Fibroblast of lung (primary cell): ENCODE data around the gene DYNLT3. TPM values are rescaled to one million over a fixed set of nuclear protein-coding genes. Genes with fewer than 3 reads are reported as not detected.

Experiments used
- DNase-seq, 2 donors: peaks; one replicate each; pipeline versions ENCODE4 v3.0.0 to v3.0.0-alpha.2; 2010; ENCODE audit warnings: low read depth in 2 of 2
- H2AFZ ChIP-seq: 2 replicates; pipeline ENCODE4 v1.5.1; 2012; ENCODE audit warnings: low read length, control low read depth, inconsistent platforms
- H3K27ac ChIP-seq: 2 replicates; pipeline ENCODE4 v1.5.1; 2011; ENCODE audit warnings: low read length, control low read depth; ENCODE audit not compliant: insufficient read depth
- H3K27me3 ChIP-seq: 2 replicates; pipeline ENCODE4 v1.5.1; 2011; ENCODE audit warnings: mild to moderate bottlenecking, low read length; ENCODE audit not compliant: control insufficient read depth, insufficient read depth
- H3K36me3 ChIP-seq: 2 replicates; pipeline ENCODE4 v1.5.1; 2011; ENCODE audit warnings: low read length; ENCODE audit not compliant: control insufficient read depth, insufficient read depth
- H3K4me1 ChIP-seq: 2 replicates; pipeline ENCODE4 v1.5.1; 2011; ENCODE audit warnings: low read length; ENCODE audit not compliant: control insufficient read depth, insufficient read depth; ENCODE audit errors: extremely low read depth
- H3K4me2 ChIP-seq: 2 replicates; pipeline ENCODE4 v1.5.1; 2011; ENCODE audit warnings: low read length, control low read depth; ENCODE audit not compliant: insufficient read depth; ENCODE audit errors: extremely low read depth
- H3K4me3 ChIP-seq, 4 experiments: fragments of 200-600 bp in 1 of 4; sonication (generic) in 1 of 4; replicated peaks in 1 of 4; 2 replicates each; pipeline ENCODE4 v1.5.1; 2011 to 2016; ENCODE audit warnings: low read length in 4 of 4, low read depth in 3 of 4, mild to moderate bottlenecking in 3 of 4, control low read depth in 2 of 4, inconsistent platforms in 1 of 4, mixed read lengths in 1 of 4; ENCODE audit not compliant: insufficient read depth in 1 of 4; ENCODE audit errors: control extremely low read depth in 1 of 4
- H3K79me2 ChIP-seq: 2 replicates; pipeline ENCODE4 v1.5.1; 2012; ENCODE audit warnings: mild to moderate bottlenecking, low read length, inconsistent platforms; ENCODE audit not compliant: control insufficient read depth, insufficient read depth
- H3K9ac ChIP-seq: 2 replicates; pipeline ENCODE4 v1.5.1; 2011; ENCODE audit warnings: mild to moderate bottlenecking, low read length, control low read depth; ENCODE audit not compliant: insufficient read depth
- H3K9me3 ChIP-seq: 2 replicates; pipeline ENCODE4 v1.5.1; 2012; ENCODE audit warnings: low read depth, low read length; ENCODE audit not compliant: control insufficient read depth, insufficient read depth
- H4K20me1 ChIP-seq: 2 replicates; pipeline ENCODE4 v1.5.1; 2011; ENCODE audit warnings: low read length; ENCODE audit not compliant: control insufficient read depth, insufficient read depth; ENCODE audit errors: extremely low read depth
- CTCF ChIP-seq, 2 donors: IDR thresholded peaks in 1 of 2; conservative IDR thresholded peaks in 1 of 2; 1 replicate in 1 of 2; 2 replicates in 1 of 2; pipeline ENCODE4 v1.5.1; 2011 to 2012; ENCODE audit warnings: low read length in 2 of 2, control low read depth in 1 of 2, inconsistent platforms in 1 of 2, low read depth in 1 of 2, mild to moderate bottlenecking in 1 of 2
- EZH2 ChIP-seq: IDR thresholded peaks from 2 replicates; pipeline ENCODE4 v1.5.1; 2012; ENCODE audit warnings: low read length, control low read depth, mild to moderate bottlenecking; ENCODE audit errors: missing control alignments
- polyA plus RNA-seq, 2 donors: library from polyadenylated mRNA; depleted of rRNA in 1 of 2; stranded (reverse) in 1 of 2; unstranded in 1 of 2; fragments of >200 nt; gene quantifications; 2 replicates each; pipeline ENCODE4 v1.2.1, GENCODE V29; 2011 to 2012; ENCODE audit warnings: missing spikeins in 1 of 2
- total RNA-seq: library from RNA; depleted of rRNA; stranded (reverse); fragments of >200 nt; gene quantifications from 2 replicates; pipeline ENCODE4 v1.2.1, GENCODE V29; 2014

DYNLT3 gene
- total and polyA plus RNA-seq, 2 donors (not counting 1 experiment from before 2014, with no cell fraction given), result 59.9 to 80.6 TPM

GRCh38 chrX:37825215-37825842, 22.0 kb downstream of the DYNLT3 start:
- Histone ChIP-seq H3K9me3 (no peaks in the 10 kb centered on the region), H3K27me3 (no peaks in the 10 kb centered on the region), H3K79me2 (no peaks in the 10 kb centered on the region), H3K9ac (no peak overlapping the region), H4K20me1 (no peaks in the 10 kb centered on the region), H3K27ac (no peak overlapping the region), H2AFZ (no peak overlapping the region), H3K4me2 (no peak overlapping the region), H3K4me3 (no peak overlapping the region), H3K4me1 (no peaks in the 10 kb centered on the region), H3K36me3 (no peaks in the 10 kb centered on the region)
- TF ChIP-seq EZH2 (no peak), CTCF (conservative IDR thresholded peaks at IDR 0.05 in 1 of 2, IDR thresholded peaks at IDR 0.05 in 1 of 2; ENCODE audit: low read depth in 1 of 2, low read length in 2 of 2) (peak; percentile 75 to 84)
- peak in 1 of 2 donors; percentile 46 for DNase-seq

- TF ChIP-seq CTCF (conservative IDR thresholded peaks at IDR 0.05 in 1 of 2, IDR thresholded peaks at IDR 0.05 in 1 of 2; ENCODE audit: low read depth in 1 of 2, low read length in 2 of 2), result no peak
- no peak for TF ChIP-seq EZH2
Measured at GRCh38 chrX:37824491-37825214, 22.7 kb downstream of the DYNLT3 start.

DNA sequence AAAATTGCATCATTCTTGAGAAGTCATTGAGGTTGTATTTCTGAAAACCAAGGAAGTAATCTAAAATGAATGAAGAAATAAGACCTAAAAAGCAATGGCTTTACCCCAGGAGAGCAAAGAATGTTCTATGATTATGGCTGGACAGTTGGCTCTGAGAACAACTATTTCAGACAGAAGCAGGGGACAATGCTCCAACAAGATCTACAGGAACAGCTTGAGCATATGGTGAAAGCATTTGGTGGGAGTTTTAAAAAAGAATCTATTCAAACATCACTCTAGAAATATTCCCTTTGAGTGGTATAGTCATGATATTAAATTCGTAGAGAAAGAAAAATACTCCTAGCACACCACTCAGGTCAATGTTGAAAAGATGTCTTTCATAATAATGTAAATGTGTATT, 26.7 kb downstream of the DYNLT3 start:
- no peak for DNase-seq
- Histone ChIP-seq H3K9me3 (no peaks in the 10 kb centered on the region), H3K27ac (no peak overlapping the region), H3K9ac (no peak overlapping the region), H3K79me2 (no peaks in the 10 kb centered on the region), H3K4me2 (no peak overlapping the region), H3K4me3 (no peak overlapping the region), H3K4me1 (no peaks in the 10 kb centered on the region), H3K27me3 (no peaks in the 10 kb centered on the region), H2AFZ (no peak overlapping the region), H3K36me3 (no peaks in the 10 kb centered on the region), H4K20me1 (no peaks in the 10 kb centered on the region)
- TF ChIP-seq CTCF (conservative IDR thresholded peaks at IDR 0.05 in 1 of 2, IDR thresholded peaks at IDR 0.05 in 1 of 2; ENCODE audit: low read depth in 1 of 2, low read length in 2 of 2), result no peak
- TF ChIP-seq EZH2, result no peak

More at GRCh38 chrX:37824491-37825214, 22.7 kb downstream of the DYNLT3 start:
- H3K36me3 ChIP-seq, result no peaks in the 10 kb centered on the region
- H3K4me2 ChIP-seq, result no peak overlapping the region
- no peaks in the 10 kb centered on the region for H3K79me2 ChIP-seq
- no peak overlapping the region for H3K4me3 ChIP-seq
- peak in 1 of 2 donors; percentile 29 for DNase-seq
- no peak overlapping the region for H2AFZ ChIP-seq
- H3K27ac ChIP-seq, result no peak overlapping the region
- H3K4me1 ChIP-seq, result no peaks in the 10 kb centered on the region
- H3K9me3 ChIP-seq, result no peaks in the 10 kb centered on the region
- H4K20me1 ChIP-seq, result no peaks in the 10 kb centered on the region
- H3K9ac ChIP-seq, result no peak overlapping the region
- H3K27me3 ChIP-seq, result no peaks in the 10 kb centered on the region
